OCI-LY1 (cell line): ENCODE results near the gene GID8.
A peak's percentile ranks its signal among the peaks of the same experiment; 100 is the strongest.

Experiments
- H2AFZ ChIP-seq: fragments of 200-600 bp; sonication (generic), shearing (Covaris generic); 2 replicates; pipeline ENCODE4 v1.6.0; 2014; ENCODE audit warnings: antibody characterized with exemption, mild to moderate bottlenecking, low read length
- H3F3A ChIP-seq: fragments of 200-600 bp; sonication (generic), shearing (Covaris generic); 2 replicates; pipeline ENCODE4 v1.6.0; 2014; ENCODE audit warnings: mild to moderate bottlenecking, antibody characterized with exemption, low read length, moderate library complexity; ENCODE audit not compliant: insufficient read depth
- H3K27ac ChIP-seq: fragments of 200-600 bp; sonication (generic); 2 replicates; pipeline ENCODE4 v1.5.1; 2014; ENCODE audit warnings: low read length, mixed run types, mild to moderate bottlenecking, low read depth; ENCODE audit not compliant: poor library complexity, severe bottlenecking
- H3K27me3 ChIP-seq: fragments of 200-600 bp; sonication (generic); 2 replicates; pipeline ENCODE4 v1.6.0; 2014; ENCODE audit warnings: antibody characterized with exemption, mild to moderate bottlenecking, low read length, moderate library complexity; ENCODE audit not compliant: insufficient read depth
- H3K36me3 ChIP-seq: fragments of 200-600 bp; sonication (generic); 2 replicates; pipeline ENCODE4 v1.6.1; 2014; ENCODE audit warnings: mild to moderate bottlenecking, antibody characterized with exemption, low read length, moderate library complexity, mixed read lengths; ENCODE audit not compliant: insufficient read depth
- H3K4me1 ChIP-seq: fragments of 200-600 bp; sonication (generic); 2 replicates; pipeline ENCODE4 v1.5.1; 2014; ENCODE audit warnings: mild to moderate bottlenecking, low read length, moderate library complexity; ENCODE audit not compliant: insufficient read depth, severe bottlenecking
- H3K4me2 ChIP-seq: fragments of 200-600 bp; sonication (generic), shearing (Covaris generic); 2 replicates; pipeline ENCODE4 v1.6.1; 2014; ENCODE audit warnings: low read length
- H3K4me3 ChIP-seq: fragments of 200-600 bp; sonication (generic); 2 replicates; pipeline ENCODE4 v1.5.1; 2014; ENCODE audit warnings: low read length, low read depth, mild to moderate bottlenecking, mixed read lengths; ENCODE audit not compliant: poor library complexity, severe bottlenecking
- H3K79me2 ChIP-seq: fragments of 200-600 bp; shearing (Covaris generic); 2 replicates; pipeline ENCODE4 v1.6.1; 2016; ENCODE audit warnings: mixed run types, low read length, mixed read lengths; ENCODE audit not compliant: insufficient read depth
- H3K9ac ChIP-seq: fragments of 200-600 bp; sonication (generic), shearing (Covaris generic); 2 replicates; pipeline ENCODE4 v1.6.1; 2014; ENCODE audit warnings: mild to moderate bottlenecking, low read length, mixed read lengths
- H3K9me2 ChIP-seq: fragments of 200-600 bp; sonication (generic), shearing (Covaris generic); 2 replicates; pipeline ENCODE4 v1.6.1; 2014; ENCODE audit warnings: low read depth, mild to moderate bottlenecking, low read length, mixed read lengths
- H3K9me3 ChIP-seq: fragments of 200-600 bp; shearing (Covaris generic); 2 replicates; pipeline ENCODE4 v1.6.1; 2014; ENCODE audit warnings: low read length, mixed read lengths
- H4K20me1 ChIP-seq: fragments of 200-600 bp; sonication (generic), shearing (Covaris generic); 2 replicates; pipeline ENCODE4 v1.6.0; 2016; ENCODE audit warnings: mild to moderate bottlenecking, low read length; ENCODE audit not compliant: insufficient read depth
- CTCF ChIP-seq: fragments of 200-600 bp; sonication (generic), shearing (Covaris generic); IDR thresholded peaks from 2 replicates; pipeline ENCODE4 v1.5.1; 2017; ENCODE audit warnings: mild to moderate bottlenecking, antibody characterized with exemption, low read length, moderate library complexity, mixed read lengths
- EZH2 ChIP-seq: fragments of 200-600 bp; sonication (generic), shearing (Covaris generic); IDR thresholded peaks from 2 replicates; pipeline ENCODE4 v1.8.0; 2017; ENCODE audit warnings: borderline replicate concordance, mixed run types, mild to moderate bottlenecking, antibody characterized with exemption, low read length, moderate library complexity, mixed read lengths

The GID8 gene

GRCh38 chr20:62901891-62902290 is 36.1 kb upstream of the GID8 start:
- H3K27me3 ChIP-seq, result no peaks in the 10 kb centered on the region
- no peak overlapping the region for H3K4me2 ChIP-seq
- H3K4me3 ChIP-seq, result no peak overlapping the region
- no peaks in the 10 kb centered on the region for H3K9me3 ChIP-seq
- TF ChIP-seq CTCF (no peak), EZH2 (no peak)
- H3K79me2 ChIP-seq, result no peaks in the 10 kb centered on the region
- H3F3A ChIP-seq, result 0 out of 2 replicates have a peak, but pooled peaks cover 3% of the 10 kb centered on the region
- no peaks in the 10 kb centered on the region for H4K20me1 ChIP-seq
- peaks cover 26% of the 10 kb centered on the region for H3K4me1 ChIP-seq
- peaks cover 66% of the 10 kb centered on the region for H3K36me3 ChIP-seq
- H3K9me2 ChIP-seq, result no peaks in the 10 kb centered on the region
- no peak overlapping the region for H3K9ac ChIP-seq
- H2AFZ ChIP-seq, result no peak overlapping the region
- peak overlapping the region; percentile 68 for H3K27ac ChIP-seq

GRCh38 chr20:62902926-62903615 is 34.9 kb upstream of the GID8 start:
- H3K9ac ChIP-seq, result no peak overlapping the region
- peaks cover 26% of the 10 kb centered on the region for H3K4me1 ChIP-seq
- no peak overlapping the region for H2AFZ ChIP-seq
- H3K27me3 ChIP-seq, result no peaks in the 10 kb centered on the region
- no peak overlapping the region for H3K4me2 ChIP-seq
- no peaks in the 10 kb centered on the region for H3K9me3 ChIP-seq
- H3K27ac ChIP-seq, result no peak overlapping the region
- TF ChIP-seq CTCF, result no peak
- no peak for TF ChIP-seq EZH2
- H3K4me3 ChIP-seq, result no peak overlapping the region
- no peaks in the 10 kb centered on the region for H4K20me1 ChIP-seq
- H3K9me2 ChIP-seq, result no peaks in the 10 kb centered on the region
- H3F3A ChIP-seq, result 0 out of 2 replicates have a peak, but pooled peaks cover 3% of the 10 kb centered on the region
- H3K36me3 ChIP-seq, result peaks cover 67% of the 10 kb centered on the region
- H3K79me2 ChIP-seq, result no peaks in the 10 kb centered on the region

- no peak overlapping the region for H2AFZ ChIP-seq
- H3K27me3 ChIP-seq, result no peaks in the 10 kb centered on the region
- H3K36me3 ChIP-seq, result peaks cover 93% of the 10 kb centered on the region
- H3F3A ChIP-seq, result 0 out of 2 replicates have a peak, but pooled peaks cover 3% of the 10 kb centered on the region
- H3K9me3 ChIP-seq, result no peaks in the 10 kb centered on the region
- no peaks in the 10 kb centered on the region for H4K20me1 ChIP-seq
- no peak overlapping the region for H3K4me2 ChIP-seq
- TF ChIP-seq CTCF (no peak), EZH2 (no peak)
- no peak overlapping the region for H3K9ac ChIP-seq
- H3K4me1 ChIP-seq, result peaks cover 10% of the 10 kb centered on the region
- no peaks in the 10 kb centered on the region for H3K79me2 ChIP-seq
- H3K27ac ChIP-seq, result no peak overlapping the region
- H3K4me3 ChIP-seq, result no peak overlapping the region
- H3K9me2 ChIP-seq, result no peaks in the 10 kb centered on the region
Measured at GRCh38 chr20:62905536-62906117, 32.3 kb upstream of the GID8 start.
